OCI-LY7 (cell line): ENCODE measurements around the gene C6orf15.

Experiments used
- CTCF ChIP-seq: fragments of 200-600 bp; sonication (generic); conservative IDR thresholded peaks from 2 replicates; pipeline ENCODE4 v1.5.1; 2014; ENCODE audit warnings: mild to moderate bottlenecking, antibody characterized with exemption, low read length, moderate library complexity, mixed read lengths
- EZH2phosphoT487 ChIP-seq: fragments of 200-600 bp; sonication (generic); IDR thresholded peaks from 2 replicates; pipeline ENCODE4 v1.6.1; 2018; ENCODE audit warnings: low read depth, borderline replicate concordance, mild to moderate bottlenecking, mixed run types, antibody characterized with exemption, low read length, moderate library complexity, mixed read lengths

GRCh38 chr6:31149827-31150447 lies 37.6 kb upstream of the C6orf15 start:
- TF ChIP-seq CTCF: no peak
- no peak for TF ChIP-seq EZH2phosphoT487
